Measurements from ENCODE around the gene CGB3. TPM values are rescaled to one million over a fixed set of nuclear protein-coding genes. Genes with fewer than 3 reads are reported as not detected.
A peak's percentile ranks its signal among the peaks of the same experiment; 100 is the strongest.
"Not testable (repeated sequence)": the region's sequence is repeated elsewhere in the genome, so short reads cannot be mapped to it uniquely, and the experiment has no call there.

Gene CGB3
- total RNA-seq, 4 donors from 2014 or later: not detected

- WGBS, 2 donors: 94 to 96% methylated on average over 2 of the region's 2 CpGs
- no peak for TF ChIP-seq EP300 (IDR thresholded peaks at IDR 0.05)
- no peak for TF ChIP-seq POLR2A (IDR thresholded peaks at IDR 0.05)
- no peak for TF ChIP-seq CTCF (IDR thresholded peaks at IDR 0.05)
- Histone ChIP-seq H3K27ac (no peak overlapping the region), H3K4me1 (peaks cover 0 to 35% (median 20%) of the 10 kb centered on the region in 4 donors), H3K27me3 (peaks cover 2 to 90% of the 10 kb centered on the region in 2 donors), H3K9me3 (no peaks in the 10 kb centered on the region), H3K36me3 (no peaks in the 10 kb centered on the region), H3K4me3 (no peak overlapping the region)
- DNase-seq (ENCODE audit: low spot score in 2 of 2): no peak
These were observed 36.9 kb upstream of the CGB3 start for GRCh38 chr19:49061000-49061399.

GRCh38 chr19:49059053-49059452 lies 34.9 kb upstream of the CGB3 start:
- Histone ChIP-seq H3K4me3 (no peak overlapping the region), H3K4me1 (peaks cover 0 to 27% (median 14%) of the 10 kb centered on the region in 4 donors), H3K9me3 (no peaks in the 10 kb centered on the region), H3K27me3 (peaks cover 0 to 78% of the 10 kb centered on the region in 2 donors), H3K27ac (no peak overlapping the region), H3K36me3 (no peaks in the 10 kb centered on the region)
- DNase-seq (ENCODE audit: low spot score in 2 of 2): no peak
- TF ChIP-seq CTCF (IDR thresholded peaks at IDR 0.05) (no peak), POLR2A (IDR thresholded peaks at IDR 0.05) (no peak), EP300 (IDR thresholded peaks at IDR 0.05) (no peak)
- 53 to 57% methylated on average over 9 of the region's 9 CpGs for WGBS, 2 donors

- Histone ChIP-seq H3K36me3 (no peaks in the 10 kb centered on the region), H3K27ac (no peak overlapping the region), H3K4me3 (no peak overlapping the region), H3K27me3 (peaks cover 0 to 73% of the 10 kb centered on the region in 2 donors), H3K4me1 (peaks cover 0 to 27% (median 14%) of the 10 kb centered on the region in 4 donors), H3K9me3 (no peaks in the 10 kb centered on the region)
- no peak for DNase-seq (ENCODE audit: low spot score in 2 of 2)
- TF ChIP-seq POLR2A (IDR thresholded peaks at IDR 0.05): no peak
- no peak for TF ChIP-seq CTCF (IDR thresholded peaks at IDR 0.05)
- TF ChIP-seq EP300 (IDR thresholded peaks at IDR 0.05): no peak
- 50 to 57% methylated on average over 9 to 10 of the region's 10 CpGs for WGBS, 2 donors
These were observed 34.4 kb upstream of the CGB3 start for GRCh38 chr19:49058562-49058961.

DNA sequence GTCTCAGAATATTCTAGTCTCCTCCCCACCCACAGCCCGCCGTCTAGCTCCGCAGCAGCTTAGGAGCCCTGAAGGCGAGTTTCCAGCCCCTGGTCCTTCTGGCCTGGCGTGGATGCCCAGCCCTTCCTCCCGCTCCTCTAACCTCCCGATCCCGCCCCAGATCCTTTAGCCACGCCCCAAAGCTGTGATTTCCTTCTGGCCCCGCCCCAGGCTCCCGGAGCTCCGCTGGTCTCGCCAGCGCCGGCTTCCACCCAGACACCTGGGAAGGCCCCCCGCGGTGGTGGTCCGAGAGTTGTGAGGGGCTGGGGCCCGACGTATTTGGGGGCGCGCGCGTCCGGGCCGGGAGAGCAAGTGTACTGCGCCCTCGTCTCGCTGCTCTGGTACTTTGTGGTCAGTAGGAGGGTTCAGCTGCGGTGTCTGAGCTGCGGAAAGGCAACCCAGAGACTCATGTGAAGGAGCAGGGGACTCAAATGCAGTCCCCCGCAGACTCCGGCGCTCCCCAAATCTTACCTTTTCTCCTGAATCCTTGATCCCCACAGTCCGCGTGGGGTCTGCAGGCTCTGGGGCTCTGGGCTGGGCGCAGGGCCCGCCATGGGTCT lies 33.6 kb upstream of the CGB3 start, which contains the start of gene CGB7:
Gene CGB7, minus strand, starts transcription at position 114 of the 599 bp plus-strand sequence. CDS start 2,374 bp downstream, outside the sequence.
- Histone ChIP-seq H3K4me3 (peak within 1 kb of the TSS; percentile 35 to 58 (median 51)), H3K4me1 (peaks cover 0 to 27% (median 14%) of the 10 kb centered on the region in 4 donors), H3K9me3 (no peaks in the 10 kb centered on the region), H3K27me3 (peaks cover 0 to 65% of the 10 kb centered on the region in 2 donors), H3K27ac (no peak within 1 kb of the TSS), H3K36me3 (no peaks in the 10 kb centered on the region)
- peak; percentile 29 to 54 for DNase-seq (ENCODE audit: low spot score in 2 of 2)
- no peak for TF ChIP-seq CTCF (IDR thresholded peaks at IDR 0.05)
- no peak for TF ChIP-seq POLR2A (IDR thresholded peaks at IDR 0.05)
- TF ChIP-seq EP300 (IDR thresholded peaks at IDR 0.05): no peak
- 2 to 3% methylated on average over 33 of the region's 38 CpGs for WGBS, 2 donors

- Histone ChIP-seq H3K4me1 (peaks cover 0 to 27% (median 14%) of the 10 kb centered on the region in 4 donors), H3K4me3 (peak overlapping the region; percentile 35 to 58 (median 51)), H3K27me3 (peaks cover 0 to 58% of the 10 kb centered on the region in 2 donors)
- H3K27ac ChIP-seq; H3K9me3 ChIP-seq; DNase-seq (ENCODE audit: low spot score in 2 of 2); H3K36me3 ChIP-seq: not testable (repeated sequence)
- 5% methylated on average over 15 to 33 of the region's 34 CpGs for WGBS, 2 donors
These were observed 32.9 kb upstream of the CGB3 start for GRCh38 chr19:49056902-49057596.

All from tibial nerve (tissue), 4 donors.